RWPE2 (cell line): ENCODE data around the gene OXSM.

ENCODE experiments used
- ATAC-seq: fragments of 200-7000 bp; cut with Tn5 transposase; 3 replicates; pipeline ENCODE4 v1.9.1; 2021; ENCODE audit warnings: low read depth
- DNase-seq: peaks from one replicate; pipeline ENCODE4 v3.0.0-alpha.2; 2020; ENCODE audit warnings: low spot score
- H3K27ac ChIP-seq: fragments of 450-650 bp; 2 replicates; pipeline ENCODE4 v1.5.1; 2017; ENCODE audit warnings: mild to moderate bottlenecking; ENCODE audit not compliant: poor library complexity, severe bottlenecking
- H3K27me3 ChIP-seq: fragments of 250-450 bp; sonication (Bioruptor Pico); 2 replicates; pipeline ENCODE4 v1.5.1; 2021; ENCODE audit warnings: mild to moderate bottlenecking, moderate library complexity; ENCODE audit not compliant: insufficient read depth, poor library complexity, severe bottlenecking
- H3K36me3 ChIP-seq: fragments of 250-450 bp; sonication (Bioruptor Pico); 2 replicates; pipeline ENCODE4 v1.5.1; 2020; ENCODE audit warnings: low read depth, mild to moderate bottlenecking, moderate library complexity
- H3K4me1 ChIP-seq: fragments of 250-450 bp; sonication (Bioruptor Pico); 2 replicates; pipeline ENCODE4 v1.5.1; 2021; ENCODE audit warnings: mild to moderate bottlenecking, moderate library complexity; ENCODE audit not compliant: insufficient read depth, poor library complexity, severe bottlenecking
- H3K4me3 ChIP-seq: fragments of 250-450 bp; sonication (Bioruptor Pico); 2 replicates; pipeline ENCODE4 v1.5.1; 2021; ENCODE audit warnings: mild to moderate bottlenecking, moderate library complexity; ENCODE audit not compliant: severe bottlenecking
- H3K9me3 ChIP-seq: fragments of 250-450 bp; sonication (Bioruptor Pico); 2 replicates; pipeline ENCODE4 v1.5.1; 2021; ENCODE audit warnings: mild to moderate bottlenecking, moderate library complexity; ENCODE audit not compliant: severe bottlenecking
- TF ChIP-seq, protein P1 (sequence below): fragments of 450-650 bp; IDR thresholded peaks from one replicate; pipeline ENCODE4 v1.5.1; 2017; ENCODE audit warnings: mild to moderate bottlenecking, moderate library complexity; ENCODE audit not compliant: poor library complexity, severe bottlenecking

OXSM gene

DNA sequence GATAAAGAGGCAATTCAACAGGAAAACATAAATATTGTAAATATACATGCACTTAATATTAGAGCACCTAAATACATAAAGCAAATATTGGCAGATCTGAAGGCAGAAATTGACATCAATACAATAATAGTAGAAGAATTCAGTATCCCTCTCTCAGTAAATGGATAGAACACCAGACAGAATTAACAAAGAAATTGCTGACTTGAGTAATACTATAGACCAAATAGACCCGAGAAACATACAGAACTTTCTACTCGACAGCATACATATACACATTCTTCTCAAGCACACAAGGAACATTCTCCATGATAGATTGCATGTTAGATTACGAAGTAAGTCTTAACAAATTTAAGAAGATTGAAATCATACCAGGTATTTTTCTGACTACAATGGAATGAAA, 50.2 kb downstream of the OXSM start:
- TF ChIP-seq, protein P1, sequence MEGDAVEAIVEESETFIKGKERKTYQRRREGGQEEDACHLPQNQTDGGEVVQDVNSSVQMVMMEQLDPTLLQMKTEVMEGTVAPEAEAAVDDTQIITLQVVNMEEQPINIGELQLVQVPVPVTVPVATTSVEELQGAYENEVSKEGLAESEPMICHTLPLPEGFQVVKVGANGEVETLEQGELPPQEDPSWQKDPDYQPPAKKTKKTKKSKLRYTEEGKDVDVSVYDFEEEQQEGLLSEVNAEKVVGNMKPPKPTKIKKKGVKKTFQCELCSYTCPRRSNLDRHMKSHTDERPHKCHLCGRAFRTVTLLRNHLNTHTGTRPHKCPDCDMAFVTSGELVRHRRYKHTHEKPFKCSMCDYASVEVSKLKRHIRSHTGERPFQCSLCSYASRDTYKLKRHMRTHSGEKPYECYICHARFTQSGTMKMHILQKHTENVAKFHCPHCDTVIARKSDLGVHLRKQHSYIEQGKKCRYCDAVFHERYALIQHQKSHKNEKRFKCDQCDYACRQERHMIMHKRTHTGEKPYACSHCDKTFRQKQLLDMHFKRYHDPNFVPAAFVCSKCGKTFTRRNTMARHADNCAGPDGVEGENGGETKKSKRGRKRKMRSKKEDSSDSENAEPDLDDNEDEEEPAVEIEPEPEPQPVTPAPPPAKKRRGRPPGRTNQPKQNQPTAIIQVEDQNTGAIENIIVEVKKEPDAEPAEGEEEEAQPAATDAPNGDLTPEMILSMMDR: no peak
- no peak for ATAC-seq
- no peaks in the 10 kb centered on the region for H3K27me3 ChIP-seq
- H3K9me3 ChIP-seq: no peaks in the 10 kb centered on the region
- DNase-seq: no peak
- no peaks in the 10 kb centered on the region for H3K4me1 ChIP-seq
- H3K4me3 ChIP-seq: no peak overlapping the region
- H3K27ac ChIP-seq: no peak overlapping the region
- H3K36me3 ChIP-seq: no peaks in the 10 kb centered on the region

DNA sequence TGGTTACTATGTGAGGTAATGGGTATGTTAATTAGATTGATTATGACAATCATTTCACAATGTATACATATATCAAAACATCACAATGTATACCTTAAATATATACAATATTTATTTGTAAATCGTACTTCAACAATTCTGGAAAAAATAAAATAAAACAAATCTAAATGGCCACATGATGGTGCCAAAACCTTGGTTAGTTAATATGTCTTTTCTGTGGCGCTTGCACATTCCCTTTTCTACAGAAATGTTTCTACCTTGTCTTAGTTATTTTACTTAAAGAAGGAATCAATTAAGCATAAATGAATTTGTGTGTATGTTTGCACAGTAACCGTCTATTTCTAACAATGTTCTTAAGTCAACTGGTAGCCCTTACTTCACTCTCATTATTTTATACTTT, 53.4 kb downstream of the OXSM start:
- Histone ChIP-seq H3K4me3 (no peak overlapping the region), H3K9me3 (no peaks in the 10 kb centered on the region), H3K27ac (no peak overlapping the region), H3K36me3 (no peaks in the 10 kb centered on the region), H3K4me1 (no peaks in the 10 kb centered on the region), H3K27me3 (no peaks in the 10 kb centered on the region)
- ATAC-seq (no peak), DNase-seq (no peak)
- TF ChIP-seq, protein P1: peak; percentile 51
